ENCODE measurements around the gene FAM227B. TPM values are rescaled to one million over a fixed set of nuclear protein-coding genes. Genes with fewer than 3 reads are reported as not detected.
A peak's percentile ranks its signal among the peaks of the same experiment; 100 is the strongest.

The FAM227B gene
- total RNA-seq, 1 donor from 2014 or later: 3.8 TPM

GRCh38 chr15:49625460-49626036 lies 4.9 kb upstream of the FAM227B start:
- Mint-ChIP-seq H3K4me3 (ENCODE audit: unreplicated experiment) (no peak overlapping the region), H3K4me1 (ENCODE audit: unreplicated experiment) (peaks cover 9% of the 10 kb centered on the region), H3K9me3 (ENCODE audit: unreplicated experiment) (no peaks in the 10 kb centered on the region), H3K36me3 (ENCODE audit: low read depth, unreplicated experiment) (peaks cover 18% of the 10 kb centered on the region), H3K27ac (ENCODE audit: unreplicated experiment) (no peak overlapping the region), H3K27me3 (ENCODE audit: unreplicated experiment) (peaks cover 2% of the 10 kb centered on the region)
- DNase-seq (ENCODE audit: low spot score): no peak
- TF ChIP-seq CTCF (IDR thresholded peaks at IDR 0.05; ENCODE audit: unreplicated experiment): no peak

- no peak for TF ChIP-seq CTCF (IDR thresholded peaks at IDR 0.05; ENCODE audit: unreplicated experiment)
Observed at GRCh38 chr15:49624056-49624455, 3.4 kb upstream of the FAM227B start.

GRCh38 chr15:49622561-49622960 lies 1.9 kb upstream of the FAM227B start:
- peaks cover 2% of the 10 kb centered on the region for H3K27me3 Mint-ChIP-seq (ENCODE audit: unreplicated experiment)
- no peaks in the 10 kb centered on the region for H3K9me3 Mint-ChIP-seq (ENCODE audit: unreplicated experiment)
- peaks cover 15% of the 10 kb centered on the region for H3K36me3 Mint-ChIP-seq (ENCODE audit: low read depth, unreplicated experiment)
- H3K4me1 Mint-ChIP-seq (ENCODE audit: unreplicated experiment): peaks cover 16% of the 10 kb centered on the region
- H3K4me3 Mint-ChIP-seq (ENCODE audit: unreplicated experiment): no peak overlapping the region
- no peak for TF ChIP-seq CTCF (IDR thresholded peaks at IDR 0.05; ENCODE audit: unreplicated experiment)
- DNase-seq (ENCODE audit: low spot score): no peak
- H3K27ac Mint-ChIP-seq (ENCODE audit: unreplicated experiment): no peak overlapping the region

More at GRCh38 chr15:49624056-49624455, 3.4 kb upstream of the FAM227B start:
- no peak for DNase-seq (ENCODE audit: low spot score)
- H3K4me1 Mint-ChIP-seq (ENCODE audit: unreplicated experiment): peaks cover 16% of the 10 kb centered on the region
- peaks cover 2% of the 10 kb centered on the region for H3K27me3 Mint-ChIP-seq (ENCODE audit: unreplicated experiment)
- H3K9me3 Mint-ChIP-seq (ENCODE audit: unreplicated experiment): no peaks in the 10 kb centered on the region
- peaks cover 18% of the 10 kb centered on the region for H3K36me3 Mint-ChIP-seq (ENCODE audit: low read depth, unreplicated experiment)
- H3K4me3 Mint-ChIP-seq (ENCODE audit: unreplicated experiment): no peak overlapping the region
- H3K27ac Mint-ChIP-seq (ENCODE audit: unreplicated experiment): no peak overlapping the region

- Mint-ChIP-seq H3K27me3 (ENCODE audit: unreplicated experiment) (peaks cover 2% of the 10 kb centered on the region), H3K4me3 (ENCODE audit: unreplicated experiment) (peak overlapping the region; percentile 96), H3K9me3 (ENCODE audit: unreplicated experiment) (no peaks in the 10 kb centered on the region), H3K27ac (ENCODE audit: unreplicated experiment) (peak overlapping the region; percentile 98), H3K36me3 (ENCODE audit: low read depth, unreplicated experiment) (peaks cover 15% of the 10 kb centered on the region), H3K4me1 (ENCODE audit: unreplicated experiment) (peaks cover 16% of the 10 kb centered on the region)
- DNase-seq (ENCODE audit: low spot score): no peak
- no peak for TF ChIP-seq CTCF (IDR thresholded peaks at IDR 0.05; ENCODE audit: unreplicated experiment)
Observed at GRCh38 chr15:49621887-49622286, 1.3 kb upstream of the FAM227B start.

GRCh38 chr15:49621401-49621811 lies 788 bp upstream of the FAM227B start:
- peak overlapping the region; percentile 98 for H3K27ac Mint-ChIP-seq (ENCODE audit: unreplicated experiment)
- peaks cover 2% of the 10 kb centered on the region for H3K27me3 Mint-ChIP-seq (ENCODE audit: unreplicated experiment)
- peaks cover 16% of the 10 kb centered on the region for H3K4me1 Mint-ChIP-seq (ENCODE audit: unreplicated experiment)
- peaks cover 15% of the 10 kb centered on the region for H3K36me3 Mint-ChIP-seq (ENCODE audit: low read depth, unreplicated experiment)
- no peaks in the 10 kb centered on the region for H3K9me3 Mint-ChIP-seq (ENCODE audit: unreplicated experiment)
- TF ChIP-seq CTCF (IDR thresholded peaks at IDR 0.05; ENCODE audit: unreplicated experiment): no peak
- H3K4me3 Mint-ChIP-seq (ENCODE audit: unreplicated experiment): peak overlapping the region; percentile 96
- no peak for DNase-seq (ENCODE audit: low spot score)
